ENCODE data around the gene ALDH1L2. TPM values are rescaled to one million over a fixed set of nuclear protein-coding genes. Genes with fewer than 3 reads are reported as not detected.

ALDH1L2 gene
- total RNA-seq, 1 donor from 2014 or later = 5.5 TPM

GRCh38 chr12:105085501-105085900 is 1.2 kb upstream of the ALDH1L2 start:
- DNase-seq (ENCODE audit: extremely low read depth, low read depth, low spot score) = no peak

- DNase-seq (ENCODE audit: extremely low read depth, low read depth, low spot score) = no peak
Observed at GRCh38 chr12:105083551-105084105, 630 bp downstream of the ALDH1L2 start.

- no peak for DNase-seq (ENCODE audit: extremely low read depth, low read depth, low spot score)
Observed at GRCh38 chr12:105083031-105083430, 1.2 kb downstream of the ALDH1L2 start.

- DNase-seq (ENCODE audit: extremely low read depth, low read depth, low spot score) = no peak
Observed at GRCh38 chr12:105078712-105079570, 5.3 kb downstream of the ALDH1L2 start.

- DNase-seq (ENCODE audit: extremely low read depth, low read depth, low spot score) = no peak
Observed at GRCh38 chr12:105077435-105077834, 6.8 kb downstream of the ALDH1L2 start.

- DNase-seq (ENCODE audit: extremely low read depth, low read depth, low spot score) = no peak
Observed at GRCh38 chr12:105076913-105077312, 7.3 kb downstream of the ALDH1L2 start.

- no peak for DNase-seq (ENCODE audit: extremely low read depth, low read depth, low spot score)
Observed at GRCh38 chr12:105076098-105076497, 8.2 kb downstream of the ALDH1L2 start.

GRCh38 chr12:105072888-105073488 is 11.3 kb downstream of the ALDH1L2 start:
- DNase-seq (ENCODE audit: extremely low read depth, low read depth, low spot score) = no peak

- DNase-seq (ENCODE audit: extremely low read depth, low read depth, low spot score) = no peak
Observed at GRCh38 chr12:105071981-105072380, 12.3 kb downstream of the ALDH1L2 start.

GRCh38 chr12:105069936-105070702 is 14.1 kb downstream of the ALDH1L2 start:
- no peak for DNase-seq (ENCODE audit: extremely low read depth, low read depth, low spot score)

GRCh38 chr12:105067511-105068031 is 16.7 kb downstream of the ALDH1L2 start:
- no peak for DNase-seq (ENCODE audit: extremely low read depth, low read depth, low spot score)

GRCh38 chr12:105064564-105065178 is 19.6 kb downstream of the ALDH1L2 start:
- DNase-seq (ENCODE audit: extremely low read depth, low read depth, low spot score) = no peak

GRCh38 chr12:105060715-105061378 is 23.4 kb downstream of the ALDH1L2 start:
- DNase-seq (ENCODE audit: extremely low read depth, low read depth, low spot score) = no peak

GRCh38 chr12:105057174-105057573 is 27.1 kb downstream of the ALDH1L2 start:
- no peak for DNase-seq (ENCODE audit: extremely low read depth, low read depth, low spot score)

- peak; percentile 67 for DNase-seq (ENCODE audit: extremely low read depth, low read depth, low spot score)
Observed at GRCh38 chr12:105053116-105053572, 31.1 kb downstream of the ALDH1L2 start.

- no peak for DNase-seq (ENCODE audit: extremely low read depth, low read depth, low spot score)
Observed at GRCh38 chr12:105051981-105052380, 32.3 kb downstream of the ALDH1L2 start.

- DNase-seq (ENCODE audit: extremely low read depth, low read depth, low spot score) = no peak
Observed at GRCh38 chr12:105048315-105048714, 35.9 kb downstream of the ALDH1L2 start.

GRCh38 chr12:105047308-105047707 is 37.0 kb downstream of the ALDH1L2 start:
- no peak for DNase-seq (ENCODE audit: extremely low read depth, low read depth, low spot score)

GRCh38 chr12:105041186-105041585 is 43.1 kb downstream of the ALDH1L2 start:
- no peak for DNase-seq (ENCODE audit: extremely low read depth, low read depth, low spot score)

GRCh38 chr12:105040476-105040875 is 43.8 kb downstream of the ALDH1L2 start:
- DNase-seq (ENCODE audit: extremely low read depth, low read depth, low spot score) = no peak

All from glomerular endothelial cell (primary cell).